Measurements from ENCODE around the gene ZNF460. TPM values are rescaled to one million over a fixed set of nuclear protein-coding genes. Genes with fewer than 3 reads are reported as not detected.

ZNF460 gene
- total RNA-seq, 1 experiment from 2014 or later: 113 TPM

- Histone ChIP-seq H3K27ac (ENCODE audit: low read length) (no peak overlapping the region), H3K9ac (ENCODE audit: low read length) (no peak overlapping the region), H3K4me2 (ENCODE audit: low read depth, low read length, poor library complexity, severe bottlenecking) (no peak overlapping the region), H2AFZ (ENCODE audit: low read length) (no peak overlapping the region), H3K9me3 (ENCODE audit: low read length) (no peaks in the 10 kb centered on the region), H3K79me2 (ENCODE audit: low read length) (peaks cover 72% of the 10 kb centered on the region), H3K9me2 (replicated peaks; ENCODE audit: insufficient read depth, low read length) (no peaks in the 10 kb centered on the region), H4K20me1 (ENCODE audit: insufficient read depth, low read depth, low read length) (no peaks in the 10 kb centered on the region), H3K4me1 (ENCODE audit: low read length) (peaks cover 18% of the 10 kb centered on the region), H3K4me3 (ENCODE audit: low read length) (no peak overlapping the region), H3K36me3 (ENCODE audit: insufficient read depth, low read length) (peaks cover 67% of the 10 kb centered on the region), H3K27me3 (ENCODE audit: low read length) (no peaks in the 10 kb centered on the region)
- DNase-seq: no peak
Measured at GRCh38 chr19:57324992-57325391, 44.7 kb downstream of the ZNF460 start.

- Histone ChIP-seq H4K20me1 (ENCODE audit: insufficient read depth, low read depth, low read length) (no peaks in the 10 kb centered on the region), H3K4me2 (ENCODE audit: low read depth, low read length, poor library complexity, severe bottlenecking) (no peak overlapping the region), H3K9me3 (ENCODE audit: low read length) (no peaks in the 10 kb centered on the region), H3K9me2 (replicated peaks; ENCODE audit: insufficient read depth, low read length) (no peaks in the 10 kb centered on the region), H2AFZ (ENCODE audit: low read length) (no peak overlapping the region), H3K9ac (ENCODE audit: low read length) (no peak overlapping the region), H3K79me2 (ENCODE audit: low read length) (peaks cover 45% of the 10 kb centered on the region), H3K4me3 (ENCODE audit: low read length) (no peak overlapping the region), H3K27me3 (ENCODE audit: low read length) (no peaks in the 10 kb centered on the region), H3K27ac (ENCODE audit: low read length) (no peak overlapping the region), H3K4me1 (ENCODE audit: low read length) (no peaks in the 10 kb centered on the region), H3K36me3 (ENCODE audit: insufficient read depth, low read length) (peaks cover 69% of the 10 kb centered on the region)
- no peak for DNase-seq
Measured at GRCh38 chr19:57327993-57328392, 47.7 kb downstream of the ZNF460 start.

GRCh38 chr19:57334191-57334590, 53.9 kb downstream of the ZNF460 start:
- DNase-seq: no peak
- H3K4me2 ChIP-seq (ENCODE audit: low read depth, low read length, poor library complexity, severe bottlenecking): no peak overlapping the region
- H3K4me1 ChIP-seq (ENCODE audit: low read length): no peaks in the 10 kb centered on the region
- H3K36me3 ChIP-seq (ENCODE audit: insufficient read depth, low read length): peaks cover 14% of the 10 kb centered on the region; the same call in 1 of the 2 replicates
- no peaks in the 10 kb centered on the region for H3K27me3 ChIP-seq (ENCODE audit: low read length)
- H3K4me3 ChIP-seq (ENCODE audit: low read length): no peak overlapping the region
- H3K9me2 ChIP-seq (replicated peaks; ENCODE audit: insufficient read depth, low read length): no peaks in the 10 kb centered on the region
- H4K20me1 ChIP-seq (ENCODE audit: insufficient read depth, low read depth, low read length): no peaks in the 10 kb centered on the region
- H3K9me3 ChIP-seq (ENCODE audit: low read length): no peaks in the 10 kb centered on the region
- H2AFZ ChIP-seq (ENCODE audit: low read length): no peak overlapping the region
- no peak overlapping the region for H3K9ac ChIP-seq (ENCODE audit: low read length)
- H3K79me2 ChIP-seq (ENCODE audit: low read length): peaks cover under 1% of the 10 kb centered on the region; the same call in 1 of the 2 replicates
- H3K27ac ChIP-seq (ENCODE audit: low read length): no peak overlapping the region

GRCh38 chr19:57338877-57339276, 58.6 kb downstream of the ZNF460 start:
- Histone ChIP-seq H3K4me3 (ENCODE audit: low read length) (no peak overlapping the region), H3K27me3 (ENCODE audit: low read length) (no peaks in the 10 kb centered on the region), H2AFZ (ENCODE audit: low read length) (no peak overlapping the region), H3K9me3 (ENCODE audit: low read length) (no peaks in the 10 kb centered on the region), H3K36me3 (ENCODE audit: insufficient read depth, low read length) (no peaks in the 10 kb centered on the region), H3K4me2 (ENCODE audit: low read depth, low read length, poor library complexity, severe bottlenecking) (no peak overlapping the region), H3K9me2 (replicated peaks; ENCODE audit: insufficient read depth, low read length) (no peaks in the 10 kb centered on the region), H4K20me1 (ENCODE audit: insufficient read depth, low read depth, low read length) (no peaks in the 10 kb centered on the region), H3K9ac (ENCODE audit: low read length) (no peak overlapping the region), H3K79me2 (ENCODE audit: low read length) (no peaks in the 10 kb centered on the region), H3K27ac (ENCODE audit: low read length) (no peak overlapping the region), H3K4me1 (ENCODE audit: low read length) (no peaks in the 10 kb centered on the region)
- no peak for DNase-seq

- no peak overlapping the region for H3K27ac ChIP-seq (ENCODE audit: low read length)
- H3K27me3 ChIP-seq (ENCODE audit: low read length): no peaks in the 10 kb centered on the region
- no peak overlapping the region for H3K9ac ChIP-seq (ENCODE audit: low read length)
- H3K9me3 ChIP-seq (ENCODE audit: low read length): no peaks in the 10 kb centered on the region
- H3K79me2 ChIP-seq (ENCODE audit: low read length): no peaks in the 10 kb centered on the region
- H3K4me1 ChIP-seq (ENCODE audit: low read length): no peaks in the 10 kb centered on the region
- DNase-seq: no peak
- no peak overlapping the region for H3K4me3 ChIP-seq (ENCODE audit: low read length)
- no peaks in the 10 kb centered on the region for H3K36me3 ChIP-seq (ENCODE audit: insufficient read depth, low read length)
- H3K4me2 ChIP-seq (ENCODE audit: low read depth, low read length, poor library complexity, severe bottlenecking): no peak overlapping the region
- no peaks in the 10 kb centered on the region for H4K20me1 ChIP-seq (ENCODE audit: insufficient read depth, low read depth, low read length)
- no peak overlapping the region for H2AFZ ChIP-seq (ENCODE audit: low read length)
- H3K9me2 ChIP-seq (replicated peaks; ENCODE audit: insufficient read depth, low read length): no peaks in the 10 kb centered on the region
Measured at GRCh38 chr19:57342582-57342981, 62.3 kb downstream of the ZNF460 start.

Other genes with a start within 250 kb of the ZNF460 start
- gene USP29, start 160.5 kb upstream of the ZNF460 start, total RNA-seq (2014; rRNA removed; shearing (Covaris generic); ENCODE audit: low replicate concordance): not detected in 2 replicates
- gene ZIM3, start 135.3 kb upstream of the ZNF460 start, total RNA-seq (2014; rRNA removed; shearing (Covaris generic); ENCODE audit: low replicate concordance): not detected in 2 replicates
- not detected in 2 replicates for gene DUXA, start 113.0 kb upstream of the ZNF460 start, total RNA-seq (2014; rRNA removed; shearing (Covaris generic); ENCODE audit: low replicate concordance)
- gene ZNF264, start 89.0 kb upstream of the ZNF460 start, total RNA-seq (2014; rRNA removed; shearing (Covaris generic); ENCODE audit: low replicate concordance): 30.0 and 81.8 TPM in 2 replicates
- gene AURKC, start 49.5 kb upstream of the ZNF460 start, total RNA-seq (2014; rRNA removed; shearing (Covaris generic); ENCODE audit: low replicate concordance): 2.8 and 6.1 TPM in 2 replicates
- 20.5 and 23.6 TPM in 2 replicates for gene ZNF805, start 39.9 kb upstream of the ZNF460 start, total RNA-seq (2014; rRNA removed; shearing (Covaris generic); ENCODE audit: low replicate concordance)
- 19.8 and 21.6 TPM in 2 replicates for gene ZNF543, start 40.0 kb downstream of the ZNF460 start, total RNA-seq (2014; rRNA removed; shearing (Covaris generic); ENCODE audit: low replicate concordance)
- gene ZNF304, start 70.8 kb downstream of the ZNF460 start, total RNA-seq (2014; rRNA removed; shearing (Covaris generic); ENCODE audit: low replicate concordance): 6.9 and 10.0 TPM in 2 replicates
- 19.5 and 30.0 TPM in 2 replicates for gene TRAPPC2B, start 83.1 kb downstream of the ZNF460 start, total RNA-seq (2014; rRNA removed; shearing (Covaris generic); ENCODE audit: low replicate concordance)
- gene ZNF547, start 83.1 kb downstream of the ZNF460 start, total RNA-seq (2014; rRNA removed; shearing (Covaris generic); ENCODE audit: low replicate concordance): 3.1 and 6.5 TPM in 2 replicates
- gene ZNF548, start 109.4 kb downstream of the ZNF460 start, total RNA-seq (2014; rRNA removed; shearing (Covaris generic); ENCODE audit: low replicate concordance): 37.3 and 40.4 TPM in 2 replicates
- gene ZNF17, start 130.7 kb downstream of the ZNF460 start, total RNA-seq (2014; rRNA removed; shearing (Covaris generic); ENCODE audit: low replicate concordance): 17.0 and 19.2 TPM in 2 replicates
- gene ZNF749, start 154.8 kb downstream of the ZNF460 start, total RNA-seq (2014; rRNA removed; shearing (Covaris generic); ENCODE audit: low replicate concordance): 20.9 and 43.4 TPM in 2 replicates
- gene VN1R1, start 176.7 kb downstream of the ZNF460 start, total RNA-seq (2014; rRNA removed; shearing (Covaris generic); ENCODE audit: low replicate concordance): not detected in 2 replicates
- gene ZNF772, start 197.1 kb downstream of the ZNF460 start, total RNA-seq (2014; rRNA removed; shearing (Covaris generic); ENCODE audit: low replicate concordance): 0.45 and 4.6 TPM in 2 replicates
- gene ZNF419, start 207.3 kb downstream of the ZNF460 start, total RNA-seq (2014; rRNA removed; shearing (Covaris generic); ENCODE audit: low replicate concordance): 4.2 and 5.1 TPM in 2 replicates
- 19.4 and 25.2 TPM in 2 replicates for gene ZNF773, start 219.5 kb downstream of the ZNF460 start, total RNA-seq (2014; rRNA removed; shearing (Covaris generic); ENCODE audit: low replicate concordance)
- gene ZNF549, start 246.9 kb downstream of the ZNF460 start, total RNA-seq (2014; rRNA removed; shearing (Covaris generic); ENCODE audit: low replicate concordance): 6.7 and 9.8 TPM in 2 replicates